Uterus (tissue), 4 donors: ENCODE measurements around the gene DOK6. TPM values are rescaled to one million over a fixed set of nuclear protein-coding genes. Genes with fewer than 3 reads are reported as not detected.

Source experiments
- DNase-seq, 2 donors: peaks; one replicate each; pipeline ENCODE4 v3.0.0-alpha.2; 2019 to 2020
- H3K27ac ChIP-seq, 2 donors: fragments of 200-600 bp; sonication (generic); 1 replicate in 1 of 2; 2 replicates in 1 of 2; pipeline ENCODE4 v1.5.1; 2016 to 2018
- H3K27me3 ChIP-seq, 2 donors: fragments of 200-600 bp; sonication (generic); one replicate each; pipeline ENCODE4 v1.5.1; 2018 to 2019; ENCODE audit warnings: control low read depth in 1 of 2
- H3K36me3 ChIP-seq, 2 donors: fragments of 200-600 bp; sonication (generic); one replicate each; pipeline ENCODE4 v1.5.1; 2019; ENCODE audit warnings: control low read depth in 1 of 2
- H3K4me1 ChIP-seq, 2 donors: fragments of 200-600 bp; sonication (generic); one replicate each; pipeline ENCODE4 v1.5.1; 2018 to 2019; ENCODE audit warnings: control low read depth in 1 of 2
- H3K4me3 ChIP-seq, 2 donors: fragments of 200-600 bp; sonication (generic); 1 replicate in 1 of 2; 2 replicates in 1 of 2; pipeline ENCODE4 v1.5.1; 2018 to 2019; ENCODE audit warnings: mild to moderate bottlenecking in 1 of 2
- H3K9me3 ChIP-seq, 2 donors: fragments of 200-600 bp; sonication (generic); one replicate each; pipeline ENCODE4 v1.5.1; 2019; ENCODE audit warnings: control low read depth in 1 of 2
- CTCF ChIP-seq, 4 experiments: fragments of 200-600 bp in 2 of 4; fragments of 450-650 bp in 2 of 4; sonication (generic) in 2 of 4; IDR thresholded peaks; one replicate each; pipeline ENCODE4 v1.5.1; 2016 to 2019; ENCODE audit warnings: antibody characterized with exemption in 4 of 4, mild to moderate bottlenecking in 2 of 4, moderate library complexity in 1 of 4
- POLR2A ChIP-seq, 2 donors: fragments of 450-650 bp; IDR thresholded peaks; one replicate each; pipeline ENCODE4 v1.6.1; 2016; ENCODE audit warnings: antibody characterized with exemption in 2 of 2, mild to moderate bottlenecking in 1 of 2, moderate library complexity in 1 of 2
- intact Hi-C: fragments of 100-400 bp; cut with DNase I; formaldehyde crosslinking; loops from one replicate; pipeline ENCODE4 v1.15.1; 2023; ENCODE audit warnings: low total_unique reads
- total RNA-seq, 4 donors: library from RNA; depleted of rRNA in 3 of 4; stranded (reverse); fragments of >200 nt in 3 of 4; gene quantifications; one replicate each; pipeline versions ENCODE4 v1.1.0 to v1.2.4, GENCODE V29; 2014 to 2023
- donor health status: DM: yes; HTN: yes; CAD: no.

The DOK6 gene
- total RNA-seq, 4 donors from 2014 or later: 0.26 to 9.5 (median 1.4) TPM

DNA sequence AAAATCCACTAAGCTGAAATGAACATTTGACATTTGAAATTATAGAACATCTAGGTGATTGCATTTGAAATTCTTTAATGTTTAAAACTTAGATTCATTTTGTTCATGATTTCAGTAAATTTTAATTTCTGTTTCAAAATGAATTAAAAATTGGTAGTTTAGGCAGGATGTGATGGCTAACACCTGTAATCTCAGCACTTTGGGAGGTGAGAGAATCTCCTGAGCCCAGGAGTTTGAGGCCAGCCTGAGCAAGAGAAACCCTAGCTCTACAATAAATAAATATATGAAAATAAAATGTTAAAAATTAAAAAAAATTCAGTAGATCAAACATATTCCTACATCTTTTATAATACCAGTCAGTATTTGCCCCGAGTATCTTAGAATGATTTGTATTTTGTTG lies 330.0 kb downstream of the DOK6 start:
- Histone ChIP-seq H3K27ac (no peak overlapping the region), H3K9me3 (no peaks in the 10 kb centered on the region), H3K36me3 (no peaks in the 10 kb centered on the region), H3K4me1 (no peaks in the 10 kb centered on the region), H3K27me3 (no peaks in the 10 kb centered on the region), H3K4me3 (no peak overlapping the region)
- no peak for TF ChIP-seq POLR2A (IDR thresholded peaks at IDR 0.05)
- TF ChIP-seq CTCF (IDR thresholded peaks at IDR 0.05): no peak
- intact Hi-C loops: no loop called here
- DNase-seq: no peak

DNA sequence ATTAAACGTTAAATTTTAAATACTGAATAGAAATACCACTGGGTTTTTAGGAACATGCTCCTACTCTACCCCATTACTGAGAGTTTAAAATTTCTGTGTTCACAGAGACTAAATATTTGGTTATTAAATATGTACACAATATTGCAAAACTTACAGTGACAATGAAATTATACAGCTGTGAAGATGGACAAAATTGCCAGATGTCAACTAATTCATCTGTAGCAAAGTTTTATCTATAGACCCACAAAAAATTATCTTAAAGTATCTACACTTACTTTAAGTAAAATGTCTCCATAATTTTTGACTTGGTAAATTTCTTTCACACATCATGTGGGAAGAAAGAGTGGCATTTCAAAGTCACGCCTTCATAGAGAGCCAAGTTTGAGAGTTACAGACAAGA lies 333.8 kb downstream of the DOK6 start:
- DNase-seq: no peak
- Histone ChIP-seq H3K36me3 (no peaks in the 10 kb centered on the region), H3K9me3 (no peaks in the 10 kb centered on the region), H3K4me1 (no peaks in the 10 kb centered on the region), H3K27me3 (no peaks in the 10 kb centered on the region), H3K27ac (no peak overlapping the region), H3K4me3 (no peak overlapping the region)
- intact Hi-C loops: no loop called here
- no peak for TF ChIP-seq POLR2A (IDR thresholded peaks at IDR 0.05)
- no peak for TF ChIP-seq CTCF (IDR thresholded peaks at IDR 0.05)

GRCh38 chr18:69736730-69737129 lies 336.0 kb downstream of the DOK6 start:
- intact Hi-C loops: no loop called here
- H3K36me3 ChIP-seq: no peaks in the 10 kb centered on the region
- H3K4me1 ChIP-seq: no peaks in the 10 kb centered on the region
- DNase-seq: no peak
- TF ChIP-seq CTCF (IDR thresholded peaks at IDR 0.05) (no peak), POLR2A (IDR thresholded peaks at IDR 0.05) (no peak)
- H3K27ac ChIP-seq: no peak overlapping the region
- no peaks in the 10 kb centered on the region for H3K9me3 ChIP-seq
- H3K27me3 ChIP-seq: no peaks in the 10 kb centered on the region
- no peak overlapping the region for H3K4me3 ChIP-seq

DNA sequence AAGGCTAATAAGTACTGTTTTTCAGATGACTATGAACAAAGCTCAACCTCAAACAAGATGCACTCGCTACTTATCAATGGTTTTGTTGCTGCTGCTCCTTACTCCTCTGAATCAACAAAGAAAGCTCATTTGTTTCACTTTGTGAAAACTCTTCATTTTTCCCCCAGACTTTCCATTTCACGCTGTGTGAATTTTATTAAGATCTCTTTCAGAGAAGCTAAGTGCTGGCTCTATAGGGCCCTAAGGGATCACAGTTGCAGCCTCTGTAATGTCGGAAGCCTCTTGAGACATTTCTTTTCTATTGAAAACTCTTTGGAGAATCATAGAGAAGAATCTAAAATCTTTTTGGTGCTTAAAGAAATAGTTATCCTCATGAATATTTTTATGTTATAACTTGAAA lies 337.2 kb downstream of the DOK6 start:
- no peaks in the 10 kb centered on the region for H3K4me1 ChIP-seq
- H3K36me3 ChIP-seq: no peaks in the 10 kb centered on the region
- TF ChIP-seq CTCF (IDR thresholded peaks at IDR 0.05) (no peak), POLR2A (IDR thresholded peaks at IDR 0.05) (no peak)
- H3K27ac ChIP-seq: no peak overlapping the region
- no peaks in the 10 kb centered on the region for H3K27me3 ChIP-seq
- intact Hi-C loops: no loop called here
- no peak overlapping the region for H3K4me3 ChIP-seq
- H3K9me3 ChIP-seq: no peaks in the 10 kb centered on the region
- no peak for DNase-seq

DNA sequence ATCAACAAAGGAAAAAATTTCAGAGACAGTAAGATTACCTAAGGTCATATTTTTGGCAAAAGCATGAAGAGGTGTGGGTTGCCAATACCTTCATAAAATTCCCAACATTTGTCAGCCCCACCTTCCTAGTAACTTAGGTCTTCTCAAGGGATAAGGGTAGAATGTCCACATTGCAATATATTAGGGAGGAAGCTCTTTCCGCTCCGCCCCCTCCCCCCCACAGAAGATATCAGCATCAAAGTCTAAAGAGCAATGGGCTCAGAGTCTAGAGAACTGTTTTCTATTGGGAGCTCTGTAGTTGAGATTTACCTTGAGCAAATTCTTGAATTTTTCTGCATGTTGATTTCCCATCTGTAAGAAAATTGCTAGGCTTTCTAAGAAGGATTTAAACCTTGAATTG lies 346.7 kb downstream of the DOK6 start:
- Histone ChIP-seq H3K27ac (no peak overlapping the region), H3K4me1 (no peaks in the 10 kb centered on the region), H3K27me3 (no peaks in the 10 kb centered on the region), H3K4me3 (no peak overlapping the region), H3K9me3 (no peaks in the 10 kb centered on the region), H3K36me3 (no peaks in the 10 kb centered on the region)
- DNase-seq: no peak
- TF ChIP-seq POLR2A (IDR thresholded peaks at IDR 0.05) (no peak), CTCF (IDR thresholded peaks at IDR 0.05) (no peak)
- intact Hi-C loops: no loop called here
